AG04449 (cell line): Measurements from ENCODE around the gene CD209.

Experiments
- CTCF ChIA-PET: fragments of 350-600 bp; formaldehyde crosslinking; extraction: SDS; loops from one replicate; lab custom pipeline; 2021; ENCODE audit warnings: antibody characterized with exemption; lab: Yijun Ruan, JAX
- POLR2A ChIA-PET: fragments of 400-600, 350-600 bp; formaldehyde crosslinking; extraction: SDS; loops from one replicate; lab custom pipeline; 2020; ENCODE audit warnings: antibody characterized with exemption, inconsistent platforms; lab: Yijun Ruan, JAX
- DNase-seq: peaks from one replicate; pipeline ENCODE4 v3.0.0-alpha.2; 2010; ENCODE audit warnings: low read depth, low spot score
- H3K4me3 ChIP-seq: 2 replicates; pipeline ENCODE4 v1.5.1; 2011; ENCODE audit warnings: low read depth, mild to moderate bottlenecking, control low read depth, low read length
- TF ChIP-seq, protein P1 (sequence below): IDR thresholded peaks from one replicate; pipeline ENCODE4 v1.5.1; 2011; ENCODE audit warnings: mild to moderate bottlenecking, moderate library complexity, low read length, control low read depth, inconsistent platforms; ENCODE audit not compliant: insufficient read depth; ENCODE audit errors: missing control alignments

The CD209 gene

DNA sequence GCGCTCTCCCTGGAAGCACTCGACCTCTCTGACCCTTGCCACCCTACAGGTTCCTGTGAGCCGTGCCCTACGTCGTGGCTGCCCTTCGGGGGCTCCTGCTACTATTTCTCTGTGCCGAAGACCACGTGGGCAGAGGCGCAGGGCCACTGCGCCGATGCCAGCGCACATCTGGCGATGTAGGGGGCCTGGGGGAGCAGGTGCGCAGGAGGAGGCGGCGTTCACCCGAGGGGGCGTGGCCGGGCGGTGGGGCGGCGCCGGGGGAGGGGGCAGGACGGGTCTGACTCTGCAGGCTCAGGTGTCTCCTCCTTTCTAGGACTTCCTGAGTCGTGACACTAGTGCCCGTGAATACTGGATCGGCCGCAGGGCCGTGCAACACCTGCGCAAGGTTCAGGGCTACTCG lies 42.1 kb upstream of the CD209 start:
- no peak for DNase-seq
- POLR2A ChIA-PET, result no interaction called here
- H3K4me3 ChIP-seq, result no peak overlapping the region
- CTCF ChIA-PET, result interaction anchor here (1.1 kb wide), 1 partner anchor 12 kb away, joined by 4 read pairs; no protein-coding TSS in a partner anchor
- TF ChIP-seq, protein P1, sequence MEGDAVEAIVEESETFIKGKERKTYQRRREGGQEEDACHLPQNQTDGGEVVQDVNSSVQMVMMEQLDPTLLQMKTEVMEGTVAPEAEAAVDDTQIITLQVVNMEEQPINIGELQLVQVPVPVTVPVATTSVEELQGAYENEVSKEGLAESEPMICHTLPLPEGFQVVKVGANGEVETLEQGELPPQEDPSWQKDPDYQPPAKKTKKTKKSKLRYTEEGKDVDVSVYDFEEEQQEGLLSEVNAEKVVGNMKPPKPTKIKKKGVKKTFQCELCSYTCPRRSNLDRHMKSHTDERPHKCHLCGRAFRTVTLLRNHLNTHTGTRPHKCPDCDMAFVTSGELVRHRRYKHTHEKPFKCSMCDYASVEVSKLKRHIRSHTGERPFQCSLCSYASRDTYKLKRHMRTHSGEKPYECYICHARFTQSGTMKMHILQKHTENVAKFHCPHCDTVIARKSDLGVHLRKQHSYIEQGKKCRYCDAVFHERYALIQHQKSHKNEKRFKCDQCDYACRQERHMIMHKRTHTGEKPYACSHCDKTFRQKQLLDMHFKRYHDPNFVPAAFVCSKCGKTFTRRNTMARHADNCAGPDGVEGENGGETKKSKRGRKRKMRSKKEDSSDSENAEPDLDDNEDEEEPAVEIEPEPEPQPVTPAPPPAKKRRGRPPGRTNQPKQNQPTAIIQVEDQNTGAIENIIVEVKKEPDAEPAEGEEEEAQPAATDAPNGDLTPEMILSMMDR, result no peak

DNA sequence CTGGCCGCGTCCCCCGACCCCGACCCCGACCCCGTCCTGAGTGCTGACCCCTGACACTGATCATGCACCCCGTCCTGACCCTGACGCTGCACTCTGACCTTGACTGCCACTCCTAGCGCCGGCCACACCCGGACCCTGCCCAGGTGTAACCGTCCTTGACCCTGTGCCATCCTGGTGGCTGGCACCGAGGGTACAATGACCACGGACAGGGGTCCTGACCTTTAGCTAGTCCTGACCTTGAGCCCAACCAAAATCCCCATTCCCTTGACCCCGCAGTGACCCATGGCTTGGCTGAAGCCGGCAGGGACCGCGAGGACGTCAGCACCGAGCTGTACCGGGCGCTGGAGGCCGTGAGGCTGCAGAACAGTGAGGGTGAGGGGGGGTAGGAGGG lies 41.6 kb upstream of the CD209 start:
- ChIA-PET POLR2A (no interaction called here), CTCF (interaction anchor here (1.1 kb wide), 1 partner anchor 12 kb away, joined by 4 read pairs; no protein-coding TSS in a partner anchor)
- TF ChIP-seq, protein P1, result no peak
- H3K4me3 ChIP-seq, result no peak overlapping the region
- DNase-seq, result no peak

DNA sequence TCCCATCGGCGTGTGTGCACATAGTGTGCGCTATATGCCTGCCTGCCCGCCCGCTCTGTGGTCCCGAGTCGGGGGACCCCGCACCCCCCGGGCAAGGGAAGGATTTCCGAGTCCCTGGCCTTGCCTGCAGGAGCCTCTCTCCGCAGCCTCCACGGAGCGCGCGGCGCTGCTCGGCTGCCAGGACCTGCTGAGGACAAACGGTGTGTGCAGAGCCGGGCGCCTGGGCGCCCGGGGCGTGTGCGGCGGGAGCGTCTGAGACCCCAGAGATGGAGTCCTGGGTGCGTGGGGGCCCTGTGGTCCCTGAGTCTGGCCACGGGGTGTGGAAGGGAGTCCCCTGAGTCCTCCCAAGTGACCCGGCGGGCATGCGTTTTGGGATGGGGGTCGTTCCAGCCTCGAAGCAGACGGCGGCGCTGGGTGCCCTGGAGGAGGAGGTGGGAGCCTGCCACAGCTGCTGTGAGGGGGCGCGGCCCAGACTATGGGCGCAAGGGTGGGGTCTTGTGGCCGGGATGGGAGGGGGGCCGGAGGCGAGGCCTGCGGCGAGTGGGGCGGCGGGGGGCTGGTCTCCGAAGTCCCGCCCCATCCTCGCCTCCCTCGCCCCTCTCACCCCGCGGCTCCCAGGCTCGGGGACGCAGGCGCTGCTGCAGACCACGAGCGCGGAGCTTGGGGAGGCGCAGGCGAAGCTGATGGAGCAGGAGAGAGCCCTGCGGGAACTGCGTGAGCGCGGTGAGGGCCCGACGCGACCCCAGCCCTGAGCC lies 41.0 kb upstream of the CD209 start:
- no peak overlapping the region for H3K4me3 ChIP-seq
- TF ChIP-seq, protein P1, result no peak
- CTCF ChIA-PET, result interaction anchor here (1.1 kb wide), 1 partner anchor 13 kb away, joined by 4 read pairs; no protein-coding TSS in a partner anchor
- no peak for DNase-seq
- POLR2A ChIA-PET, result no interaction called here

DNA sequence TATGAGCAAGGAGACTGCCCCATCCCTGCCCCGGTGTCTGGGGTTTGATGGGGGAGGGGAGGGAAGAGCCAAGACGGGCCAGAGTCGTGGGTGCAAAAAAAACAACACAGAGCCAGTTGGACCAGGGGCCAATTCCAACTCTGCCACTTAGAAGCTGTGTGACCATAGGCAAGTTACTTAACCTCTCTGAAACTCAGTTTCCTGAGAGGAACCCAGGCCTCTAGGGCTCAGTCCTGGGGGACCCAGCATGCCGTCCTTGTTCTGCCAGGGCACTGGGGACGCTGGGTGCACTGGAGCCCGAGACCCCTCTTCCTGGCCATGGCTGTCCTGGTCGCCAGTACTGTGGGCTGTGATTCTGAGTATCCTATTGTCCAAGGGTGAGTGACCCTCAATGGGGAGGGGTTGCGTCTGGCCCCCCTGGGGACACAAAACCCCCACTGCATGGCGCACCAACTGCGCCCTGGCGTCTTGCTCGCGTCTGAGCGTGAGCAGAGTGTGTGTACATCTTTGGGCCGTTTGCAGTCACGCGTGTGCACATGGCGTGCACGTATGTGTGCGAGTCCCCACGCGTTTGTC lies 40.4 kb upstream of the CD209 start:
- CTCF ChIA-PET, result interaction anchor here (1.3 kb wide), 1 partner anchor 219 kb away, joined by 4 read pairs; no protein-coding TSS in a partner anchor
- POLR2A ChIA-PET, result no interaction called here
- TF ChIP-seq, protein P1, result no peak
- H3K4me3 ChIP-seq, result no peak overlapping the region
- no peak for DNase-seq

DNA sequence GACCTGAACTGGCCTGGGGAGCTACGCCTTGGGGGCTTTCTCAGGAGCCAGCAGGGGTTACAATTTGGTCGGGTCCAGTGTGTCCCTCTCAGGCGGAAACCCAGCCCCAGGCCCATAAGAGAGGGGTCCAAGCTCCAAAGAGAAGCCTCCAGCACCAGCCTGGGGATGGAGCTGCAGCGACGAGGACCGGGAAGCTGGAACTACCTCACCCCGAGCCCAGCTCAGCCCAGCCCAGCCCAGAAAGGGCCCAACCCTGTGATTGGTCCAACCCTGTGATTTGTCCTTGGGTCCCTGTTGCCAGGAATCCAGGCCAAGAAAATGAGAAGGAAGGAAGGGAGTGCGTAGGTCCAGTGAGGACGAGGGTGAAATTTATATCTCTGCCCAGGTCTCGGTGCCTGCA lies 39.8 kb upstream of the CD209 start:
- H3K4me3 ChIP-seq, result no peak overlapping the region
- ChIA-PET CTCF (interaction anchor here (1.3 kb wide), 1 partner anchor 219 kb away, joined by 4 read pairs; no protein-coding TSS in a partner anchor), POLR2A (no interaction called here)
- TF ChIP-seq, protein P1, result no peak
- no peak for DNase-seq

DNA sequence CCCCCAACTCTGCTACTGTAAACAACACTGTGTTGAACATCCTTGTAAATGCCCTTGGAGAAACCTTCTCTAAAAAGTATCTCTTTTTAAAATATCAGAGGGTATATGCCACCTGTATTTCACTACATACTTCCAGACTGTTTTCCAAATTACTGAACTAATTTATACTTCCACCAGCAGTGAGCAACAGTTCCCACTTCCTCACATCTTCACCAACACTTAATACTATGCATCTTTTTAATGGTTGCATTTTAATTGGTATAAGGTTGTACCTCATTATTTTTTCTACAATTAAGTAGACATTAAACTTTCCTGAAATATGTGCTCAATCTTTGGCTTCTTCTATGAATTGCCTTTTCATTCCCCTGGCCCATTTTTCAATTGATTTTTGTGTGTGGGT lies 37.5 kb upstream of the CD209 start:
- TF ChIP-seq, protein P1, result no peak
- H3K4me3 ChIP-seq, result no peak overlapping the region
- ChIA-PET CTCF (interaction anchor here (0.8 to 1.9 kb wide), 3 partner anchors 15 to 636 kb away, joined by 3 to 12 read pairs (median 3); no protein-coding TSS in a partner anchor), POLR2A (no interaction called here)
- no peak for DNase-seq
